Glomerular visceral epithelial cell (primary cell): Measurements from ENCODE around the gene TELO2.

Experiments
- DNase-seq: peaks from one replicate; pipeline ENCODE4 v3.0.0-alpha.2; 2016; ENCODE audit errors: extremely low spot score

The TELO2 gene

GRCh38 chr16:1535391-1536291 is 42.5 kb downstream of the TELO2 start:
- no peak for DNase-seq

- no peak for DNase-seq
These were observed 43.4 kb downstream of the TELO2 start for GRCh38 chr16:1536601-1537000.

GRCh38 chr16:1537138-1537577 is 44.0 kb downstream of the TELO2 start:
- DNase-seq, result no peak

- DNase-seq, result no peak
These were observed 44.7 kb downstream of the TELO2 start for GRCh38 chr16:1537763-1538289.

GRCh38 chr16:1538804-1539520 is 45.8 kb downstream of the TELO2 start:
- no peak for DNase-seq

GRCh38 chr16:1539720-1540555 is 46.8 kb downstream of the TELO2 start:
- DNase-seq, result no peak

- no peak for DNase-seq
These were observed 47.3 kb downstream of the TELO2 start for GRCh38 chr16:1540556-1540855.

- DNase-seq, result no peak
These were observed 48.4 kb downstream of the TELO2 start for GRCh38 chr16:1541293-1542165.

- DNase-seq, result no peak
These were observed 49.0 kb downstream of the TELO2 start for GRCh38 chr16:1542166-1542500.

- no peak for DNase-seq
These were observed 49.4 kb downstream of the TELO2 start for GRCh38 chr16:1542533-1542932.

GRCh38 chr16:1543085-1543896 is 50.1 kb downstream of the TELO2 start:
- peak; percentile 48 for DNase-seq

GRCh38 chr16:1545044-1546040 is 52.2 kb downstream of the TELO2 start:
- no peak for DNase-seq

- DNase-seq, result no peak
These were observed 53.3 kb downstream of the TELO2 start for GRCh38 chr16:1546430-1546829.

GRCh38 chr16:1548233-1548632 is 55.1 kb downstream of the TELO2 start:
- no peak for DNase-seq

GRCh38 chr16:1548727-1549126 is 55.6 kb downstream of the TELO2 start:
- DNase-seq, result no peak

GRCh38 chr16:1550069-1550468 is 56.9 kb downstream of the TELO2 start:
- DNase-seq, result no peak

- no peak for DNase-seq
These were observed 57.5 kb downstream of the TELO2 start for GRCh38 chr16:1550696-1551095.

GRCh38 chr16:1551166-1551565 is 58.0 kb downstream of the TELO2 start:
- DNase-seq, result no peak

- no peak for DNase-seq
These were observed 59.0 kb downstream of the TELO2 start for GRCh38 chr16:1552129-1552528.
